IPS-20b (cell line): Measurements from ENCODE around the gene CNGA3.

Experiments
- H3K27ac ChIP-seq: one replicate; pipeline ENCODE4 v1.5.1; 2013; ENCODE audit warnings: low read length
- H3K27me3 ChIP-seq: 2 replicates; pipeline ENCODE4 v1.6.1; 2013; ENCODE audit warnings: mild to moderate bottlenecking, low read length, inconsistent platforms; ENCODE audit not compliant: insufficient read depth
- H3K36me3 ChIP-seq: 2 replicates; pipeline ENCODE4 v1.6.1; 2013; ENCODE audit warnings: low read depth, mild to moderate bottlenecking, inconsistent platforms, low read length, moderate library complexity; ENCODE audit not compliant: insufficient read depth
- H3K4me1 ChIP-seq: 2 replicates; pipeline ENCODE4 v1.6.1; 2013; ENCODE audit warnings: mild to moderate bottlenecking, control low read depth, inconsistent platforms, low read length, moderate library complexity; ENCODE audit not compliant: insufficient read depth
- H3K4me3 ChIP-seq: 2 replicates; pipeline ENCODE4 v1.5.1; 2013; ENCODE audit warnings: mild to moderate bottlenecking, low read length, inconsistent platforms
- H3K9ac ChIP-seq: 2 replicates; pipeline ENCODE4 v1.6.1; 2013; ENCODE audit warnings: low read depth, mild to moderate bottlenecking, inconsistent platforms, low read length, moderate library complexity
- H3K9me3 ChIP-seq: 2 replicates; pipeline ENCODE4 v1.6.1; 2013; ENCODE audit warnings: mild to moderate bottlenecking, low read depth, low read length, inconsistent platforms; ENCODE audit not compliant: insufficient read depth

CNGA3 gene

GRCh38 chr2:98334439-98335078 lies 11.7 kb upstream of the CNGA3 start:
- Histone ChIP-seq H3K36me3 (no peaks in the 10 kb centered on the region), H3K4me1 (peaks cover 26% of the 10 kb centered on the region), H3K27me3 (peaks cover 24% of the 10 kb centered on the region), H3K27ac (no peak overlapping the region), H3K9ac (peak overlapping the region; percentile 28; the same call in 1 of the 2 replicates), H3K9me3 (peaks cover under 1% of the 10 kb centered on the region; the same call in 1 of the 2 replicates), H3K4me3 (peak overlapping the region; percentile 51)

DNA sequence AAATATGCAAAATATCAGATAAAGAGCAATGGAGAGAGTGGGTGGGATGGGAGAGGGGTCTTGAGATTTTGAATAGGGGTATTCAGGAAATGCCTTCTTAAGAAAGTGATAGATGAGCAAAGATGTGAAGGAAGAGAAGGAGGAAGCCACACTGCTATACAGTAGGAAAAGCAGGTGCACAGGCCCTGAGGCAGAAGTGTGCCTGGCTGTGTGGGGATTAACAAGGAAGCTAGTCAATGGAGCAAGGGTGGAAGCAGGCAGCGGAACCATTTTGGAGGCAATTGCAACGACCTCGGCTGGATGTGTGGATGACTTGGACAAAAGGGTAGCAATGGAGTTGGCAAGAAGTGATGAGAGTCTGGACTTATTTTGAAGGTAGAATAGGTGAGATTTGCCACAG lies 11.0 kb upstream of the CNGA3 start:
- Histone ChIP-seq H3K27me3 (peaks cover 24% of the 10 kb centered on the region), H3K36me3 (no peaks in the 10 kb centered on the region), H3K9me3 (no peaks in the 10 kb centered on the region; the same call in 1 of the 2 replicates), H3K27ac (no peak overlapping the region), H3K4me1 (peaks cover 26% of the 10 kb centered on the region), H3K4me3 (peak overlapping the region; percentile 51; the same call in 1 of the 2 replicates), H3K9ac (no peak overlapping the region)

GRCh38 chr2:98341241-98341640 lies 5.0 kb upstream of the CNGA3 start:
- no peak overlapping the region for H3K4me3 ChIP-seq
- no peaks in the 10 kb centered on the region for H3K4me1 ChIP-seq
- H3K9ac ChIP-seq: no peak overlapping the region
- no peaks in the 10 kb centered on the region for H3K36me3 ChIP-seq
- no peak overlapping the region for H3K27ac ChIP-seq
- peaks cover 46% of the 10 kb centered on the region for H3K27me3 ChIP-seq
- H3K9me3 ChIP-seq: no peaks in the 10 kb centered on the region; the same call in 1 of the 2 replicates

DNA sequence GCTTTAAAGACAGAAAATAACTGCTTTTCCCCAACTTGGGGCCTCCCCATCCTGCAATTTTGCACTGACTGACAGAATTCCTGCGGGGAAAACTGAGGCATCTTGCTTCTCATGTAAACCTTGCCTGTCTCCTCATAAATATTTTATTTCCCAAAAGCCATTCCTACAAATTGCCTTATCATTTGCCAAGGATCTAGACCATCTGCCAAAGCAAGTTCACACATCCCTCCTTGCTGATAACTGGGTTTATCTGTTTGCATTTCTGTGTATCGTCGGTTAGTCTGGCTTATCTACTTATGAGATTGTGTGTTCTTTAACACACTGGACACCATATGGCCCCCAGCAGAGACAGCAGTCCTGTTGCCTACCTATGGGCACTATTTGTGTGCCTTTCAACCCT lies 3.0 kb upstream of the CNGA3 start:
- H3K36me3 ChIP-seq: no peaks in the 10 kb centered on the region
- no peaks in the 10 kb centered on the region; the same call in 1 of the 2 replicates for H3K4me1 ChIP-seq
- H3K4me3 ChIP-seq: no peak overlapping the region
- no peak overlapping the region for H3K9ac ChIP-seq
- H3K27me3 ChIP-seq: peaks cover 62% of the 10 kb centered on the region
- H3K9me3 ChIP-seq: no peaks in the 10 kb centered on the region; the same call in 1 of the 2 replicates
- H3K27ac ChIP-seq: no peak overlapping the region

DNA sequence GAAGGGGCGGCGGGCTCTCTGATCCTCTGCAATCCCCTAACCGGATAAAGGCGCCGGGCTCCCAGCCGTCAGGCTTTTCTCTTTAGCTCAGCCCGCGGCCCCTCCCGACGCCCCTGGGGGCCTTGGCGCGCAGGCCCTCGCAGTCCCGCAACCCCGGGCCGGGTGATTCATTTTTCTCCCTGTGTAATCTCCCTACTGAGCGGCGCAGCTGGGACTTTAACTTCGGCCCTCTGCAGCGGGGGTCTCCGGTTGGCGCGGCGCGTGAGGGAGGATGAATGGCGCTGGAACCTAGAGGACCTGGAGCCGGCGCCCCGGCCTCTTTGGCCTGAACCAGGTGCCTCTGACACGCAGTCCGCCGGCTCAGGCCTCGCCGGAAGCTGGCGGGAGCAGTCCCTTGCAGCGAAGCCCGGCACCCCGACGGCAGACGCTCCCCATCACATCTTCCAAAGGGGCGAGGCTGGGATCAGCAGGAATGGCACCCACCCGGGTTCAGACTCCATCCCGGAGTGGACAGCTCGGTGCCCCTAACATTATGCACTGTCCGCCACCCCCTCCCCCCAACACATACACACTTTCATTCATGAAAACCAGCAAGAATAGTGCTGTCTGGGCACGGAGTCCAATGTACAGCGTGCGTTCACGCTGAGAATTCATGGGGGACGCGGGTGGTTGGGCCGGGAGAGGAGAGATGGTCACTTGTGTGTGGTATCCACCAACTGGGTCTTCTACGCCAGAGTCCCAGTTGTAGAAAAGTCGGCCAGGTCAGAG lies 1.2 kb downstream of the CNGA3 start:
- H3K4me3 ChIP-seq: peak overlapping the region; percentile 55; the same call in 1 of the 2 replicates
- no peak overlapping the region for H3K9ac ChIP-seq
- 0 out of 2 replicates have a peak, but pooled peaks cover 6% of the 10 kb centered on the region for H3K9me3 ChIP-seq
- H3K4me1 ChIP-seq: peaks cover 5% of the 10 kb centered on the region; the same call in 1 of the 2 replicates
- H3K36me3 ChIP-seq: no peaks in the 10 kb centered on the region
- peaks cover 84% of the 10 kb centered on the region for H3K27me3 ChIP-seq
- H3K27ac ChIP-seq: no peak overlapping the region

DNA sequence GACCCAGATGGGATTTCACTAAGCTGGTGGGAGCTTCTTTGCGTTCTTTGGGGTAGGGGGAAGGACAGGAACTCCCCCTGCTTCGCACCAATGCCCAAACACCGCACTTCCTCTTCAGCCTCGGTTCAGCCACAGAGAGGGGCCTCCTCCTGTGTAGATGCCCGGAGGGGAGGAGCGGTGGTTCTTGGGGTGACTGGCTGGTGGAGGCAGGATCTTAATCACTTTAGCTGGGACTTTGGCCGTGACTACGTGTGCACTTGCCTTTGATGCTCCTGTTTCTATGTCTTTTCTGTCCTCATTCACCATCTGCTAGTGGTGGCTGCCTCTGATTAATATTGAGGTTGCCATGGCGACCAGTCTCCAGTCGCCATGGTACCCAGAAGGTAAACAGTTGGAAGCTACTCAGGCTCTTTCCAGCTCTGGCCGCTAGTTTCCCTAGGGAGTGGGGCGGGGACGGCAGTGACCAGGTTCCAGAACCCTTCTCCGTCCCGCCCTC lies 1.9 kb downstream of the CNGA3 start:
- Histone ChIP-seq H3K4me3 (peak overlapping the region; percentile 55; the same call in 1 of the 2 replicates), H3K27ac (no peak overlapping the region), H3K27me3 (peaks cover 78% of the 10 kb centered on the region), H3K4me1 (peaks cover 5% of the 10 kb centered on the region; the same call in 1 of the 2 replicates), H3K36me3 (no peaks in the 10 kb centered on the region), H3K9me3 (0 out of 2 replicates have a peak, but pooled peaks cover 6% of the 10 kb centered on the region), H3K9ac (no peak overlapping the region)

DNA sequence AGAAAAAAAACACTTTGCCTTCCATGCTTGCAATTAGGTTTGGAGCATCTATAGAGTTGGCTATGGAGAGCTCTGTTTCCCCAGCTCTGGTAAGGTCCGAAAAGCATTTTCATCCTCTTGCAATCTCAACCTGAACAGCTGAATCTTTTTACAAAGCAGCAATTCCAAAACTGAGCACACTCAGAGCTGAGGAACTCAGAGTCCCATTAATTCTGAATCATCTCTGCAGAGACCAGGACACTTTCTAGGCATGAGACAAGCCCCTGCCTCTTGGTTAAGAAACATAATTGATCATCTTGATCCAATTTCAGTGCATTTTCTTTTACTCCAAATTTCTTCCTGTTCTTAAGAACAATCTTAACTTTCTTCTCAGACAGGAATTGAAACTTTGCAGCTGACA lies 4.2 kb downstream of the CNGA3 start:
- H3K9me3 ChIP-seq: 0 out of 2 replicates have a peak, but pooled peaks cover 6% of the 10 kb centered on the region
- peaks cover 5% of the 10 kb centered on the region; the same call in 1 of the 2 replicates for H3K4me1 ChIP-seq
- H3K27ac ChIP-seq: no peak overlapping the region
- no peak overlapping the region for H3K4me3 ChIP-seq
- peaks cover 55% of the 10 kb centered on the region for H3K27me3 ChIP-seq
- no peak overlapping the region for H3K9ac ChIP-seq
- H3K36me3 ChIP-seq: no peaks in the 10 kb centered on the region

- H3K27ac ChIP-seq: no peak overlapping the region
- 0 out of 2 replicates have a peak, but pooled peaks cover 6% of the 10 kb centered on the region for H3K9me3 ChIP-seq
- no peak overlapping the region for H3K4me3 ChIP-seq
- no peak overlapping the region for H3K9ac ChIP-seq
- H3K27me3 ChIP-seq: peaks cover 5% of the 10 kb centered on the region; the same call in 1 of the 2 replicates
- H3K36me3 ChIP-seq: no peaks in the 10 kb centered on the region
- no peaks in the 10 kb centered on the region for H3K4me1 ChIP-seq
These were observed 9.6 kb downstream of the CNGA3 start for GRCh38 chr2:98355881-98356280.

DNA sequence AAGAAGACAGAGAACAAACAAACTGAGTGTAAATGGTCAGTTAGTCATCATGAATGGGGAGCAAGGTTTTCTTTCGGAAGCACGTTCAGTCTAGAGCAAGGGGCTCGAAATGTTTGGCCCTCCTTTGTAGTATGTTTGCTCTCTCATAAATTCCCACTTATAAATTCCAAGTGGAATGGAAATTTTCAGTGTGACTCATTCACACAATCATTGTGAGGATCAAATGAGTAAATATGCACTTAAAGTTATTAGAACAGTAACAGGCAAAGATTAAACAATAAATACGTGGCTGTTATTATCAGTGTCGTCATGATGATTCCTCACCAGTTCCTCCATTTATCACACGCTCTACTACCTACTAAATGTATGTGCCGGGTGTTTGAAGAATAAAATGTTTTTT lies 10.5 kb downstream of the CNGA3 start:
- no peak overlapping the region for H3K9ac ChIP-seq
- no peaks in the 10 kb centered on the region for H3K36me3 ChIP-seq
- H3K27ac ChIP-seq: no peak overlapping the region
- no peak overlapping the region for H3K4me3 ChIP-seq
- H3K4me1 ChIP-seq: no peaks in the 10 kb centered on the region
- H3K9me3 ChIP-seq: 0 out of 2 replicates have a peak, but pooled peaks cover 6% of the 10 kb centered on the region
- H3K27me3 ChIP-seq: peaks cover 5% of the 10 kb centered on the region; the same call in 1 of the 2 replicates

- no peak overlapping the region for H3K27ac ChIP-seq
- peaks cover 5% of the 10 kb centered on the region; the same call in 1 of the 2 replicates for H3K27me3 ChIP-seq
- no peak overlapping the region for H3K9ac ChIP-seq
- no peaks in the 10 kb centered on the region for H3K4me1 ChIP-seq
- no peaks in the 10 kb centered on the region for H3K9me3 ChIP-seq
- H3K4me3 ChIP-seq: no peak overlapping the region
- no peaks in the 10 kb centered on the region for H3K36me3 ChIP-seq
These were observed 11.6 kb downstream of the CNGA3 start for GRCh38 chr2:98357849-98358248.

- H3K27ac ChIP-seq: no peak overlapping the region
- peaks cover 5% of the 10 kb centered on the region; the same call in 1 of the 2 replicates for H3K27me3 ChIP-seq
- H3K9me3 ChIP-seq: no peaks in the 10 kb centered on the region
- H3K9ac ChIP-seq: no peak overlapping the region
- no peaks in the 10 kb centered on the region for H3K36me3 ChIP-seq
- no peak overlapping the region for H3K4me3 ChIP-seq
- H3K4me1 ChIP-seq: no peaks in the 10 kb centered on the region
These were observed 13.7 kb downstream of the CNGA3 start for GRCh38 chr2:98359986-98360385.
